GM23338 (cell line): ENCODE data around the gene C12orf60. TPM values are rescaled to one million over a fixed set of nuclear protein-coding genes. Genes with fewer than 3 reads are reported as not detected.
A peak's percentile ranks its signal among the peaks of the same experiment; 100 is the strongest.

Experiments
- ATAC-seq: fragments of 200-7000 bp; cut with Tn5 transposase; 3 replicates; pipeline ENCODE4 v1.9.1; 2020
- DNase-seq: peaks from one replicate; pipeline ENCODE4 v3.0.0-alpha.2; 2015; ENCODE audit warnings: low spot score
- H2AFZ ChIP-seq: fragments of 200-600 bp; sonication (generic); 2 replicates; pipeline ENCODE4 v1.8.0; 2016; ENCODE audit warnings: antibody characterized with exemption, mild to moderate bottlenecking, moderate library complexity
- H3F3A ChIP-seq: fragments of 200-600 bp; sonication (generic); replicated peaks from 2 replicates; pipeline ENCODE4 v1.8.0; 2017; ENCODE audit warnings: antibody characterized with exemption, mixed run types, low read depth
- H3K27ac ChIP-seq: fragments of 200-600 bp; sonication (generic); 2 replicates; pipeline ENCODE4 v1.6.1; 2016; ENCODE audit warnings: low read depth
- H3K27me3 ChIP-seq: fragments of 200-600 bp; sonication (generic); 2 replicates; pipeline ENCODE4 v1.8.0; 2016; ENCODE audit warnings: mild to moderate bottlenecking, mixed run types, moderate library complexity; ENCODE audit not compliant: insufficient read depth
- H3K36me3 ChIP-seq: fragments of 200-600 bp; sonication (generic); 2 replicates; pipeline ENCODE4 v1.8.0; 2016; ENCODE audit warnings: mild to moderate bottlenecking; ENCODE audit not compliant: insufficient read depth
- H3K4me1 ChIP-seq: fragments of 200-600 bp; sonication (generic); 2 replicates; pipeline ENCODE4 v1.8.0; 2016; ENCODE audit warnings: mild to moderate bottlenecking, moderate library complexity; ENCODE audit not compliant: insufficient read depth
- H3K4me2 ChIP-seq: fragments of 200-600 bp; sonication (generic); 2 replicates; pipeline ENCODE4 v1.7.1; 2017; ENCODE audit warnings: mixed run types
- H3K4me3 ChIP-seq: fragments of 200-600 bp; sonication (generic); 2 replicates; pipeline ENCODE4 v1.6.1; 2016; ENCODE audit warnings: mixed run types
- H3K79me2 ChIP-seq: fragments of 200-600 bp; sonication (generic); replicated peaks from 2 replicates; pipeline ENCODE4 v1.8.0; 2017; ENCODE audit warnings: mild to moderate bottlenecking; ENCODE audit not compliant: insufficient read depth
- H3K9me2 ChIP-seq: fragments of 200-600 bp; sonication (generic); 2 replicates; pipeline ENCODE4 v1.8.0; 2017; ENCODE audit not compliant: insufficient read depth
- H4K20me1 ChIP-seq: fragments of 200-600 bp; sonication (generic); replicated peaks from 2 replicates; pipeline ENCODE4 v1.8.0; 2017; ENCODE audit warnings: mild to moderate bottlenecking; ENCODE audit not compliant: insufficient read depth
- H3K27ac Mint-ChIP-seq: 2 replicates; pipeline ENCODE4 v1.8.0; 2020; ENCODE audit warnings: inconsistent platforms, mild to moderate bottlenecking, moderate library complexity, mixed read lengths
- H3K27me3 Mint-ChIP-seq: 3 replicates; pipeline ENCODE4 v1.8.0; 2022; ENCODE audit warnings: low read depth, mild to moderate bottlenecking, moderate library complexity, mixed read lengths, inconsistent platforms; ENCODE audit not compliant: insufficient read depth, poor library complexity
- H3K36me3 Mint-ChIP-seq: 3 replicates; pipeline ENCODE4 v1.8.0; 2021; ENCODE audit warnings: low read depth, mild to moderate bottlenecking, inconsistent platforms, moderate library complexity, mixed read lengths
- H3K4me1 Mint-ChIP-seq: 3 replicates; pipeline ENCODE4 v1.8.0; 2020; ENCODE audit warnings: mild to moderate bottlenecking, inconsistent platforms, mixed read lengths
- H3K4me3 Mint-ChIP-seq: 3 replicates; pipeline ENCODE4 v1.8.0; 2021; ENCODE audit warnings: moderate library complexity, mild to moderate bottlenecking, inconsistent platforms, mixed read lengths
- H3K9me3 Mint-ChIP-seq: 3 replicates; pipeline ENCODE4 v1.8.0; 2020; ENCODE audit warnings: moderate library complexity, mild to moderate bottlenecking, inconsistent platforms, mixed read lengths
- CREB1 ChIP-seq: fragments of 250-450 bp; sonication (Bioruptor Pico); IDR thresholded peaks from 2 replicates; pipeline ENCODE4 v1.5.0; 2020; ENCODE audit warnings: low read depth, mild to moderate bottlenecking, moderate library complexity
- ETS1 ChIP-seq: IDR thresholded peaks from 2 replicates; pipeline ENCODE4 v1.6.1; 2016; ENCODE audit warnings: antibody characterized with exemption
- EZH2 ChIP-seq: fragments of 200-600 bp; sonication (generic); IDR thresholded peaks from one replicate; pipeline ENCODE4 v1.8.0; 2017; ENCODE audit warnings: antibody characterized with exemption, mild to moderate bottlenecking, low read depth; ENCODE audit not compliant: unreplicated experiment
- EZH2phosphoT487 ChIP-seq: fragments of 200-600 bp; sonication (generic); IDR thresholded peaks from one replicate; pipeline ENCODE4 v1.8.1; 2018; ENCODE audit warnings: antibody characterized with exemption; ENCODE audit not compliant: unreplicated experiment
- JUNB ChIP-seq: IDR thresholded peaks from one replicate; pipeline ENCODE4 v1.6.1; 2016; ENCODE audit warnings: antibody characterized with exemption; ENCODE audit not compliant: unreplicated experiment
- NANOG ChIP-seq: IDR thresholded peaks from 2 replicates; pipeline ENCODE4 v1.6.1; 2016; ENCODE audit warnings: antibody characterized with exemption, borderline replicate concordance
- POLR2AphosphoS5 ChIP-seq: IDR thresholded peaks from 2 replicates; pipeline ENCODE4 v1.6.1; 2016; ENCODE audit warnings: antibody characterized with exemption, low read depth
- REST ChIP-seq: IDR thresholded peaks from one replicate; pipeline ENCODE4 v1.6.1; 2018; ENCODE audit warnings: antibody characterized with exemption; ENCODE audit not compliant: unreplicated experiment
- STAT1 ChIP-seq: IDR thresholded peaks from one replicate; pipeline ENCODE4 v1.6.1; 2016; ENCODE audit warnings: antibody characterized with exemption; ENCODE audit not compliant: unreplicated experiment
- ZNF114 ChIP-seq: fragments of 250-450 bp; sonication (Bioruptor Pico); IDR thresholded peaks from 2 replicates; pipeline ENCODE4 v1.5.0; 2020; ENCODE audit warnings: mild to moderate bottlenecking, moderate library complexity
- ZNF331 ChIP-seq: fragments of 250-450 bp; sonication (Bioruptor Pico); IDR thresholded peaks from 2 replicates; pipeline ENCODE4 v1.5.0; 2020; ENCODE audit warnings: low read depth, mild to moderate bottlenecking, moderate library complexity
- polyA plus RNA-seq: library from polyadenylated mRNA; unstranded; fragments of >200 nt; fragmentation: Nextera tagmentation; extraction: Ambion mirVana; gene quantifications from 2 replicates; pipeline ENCODE4 v1.2.1, GENCODE V29; 2016
- total RNA-seq: library from RNA; depleted of rRNA; stranded (reverse); fragments of >200 nt; shearing (Covaris generic); gene quantifications from 2 replicates; pipeline ENCODE4 v1.2.3, GENCODE V29; 2014
- TF ChIP-seq, protein P1 (sequence below), 2 experiments: fragments of 200-600 bp in 1 of 2; sonication (generic) in 1 of 2; conservative IDR thresholded peaks; 2 replicates each; pipeline versions ENCODE4 v1.5.1 to v1.6.1; 2016 to 2017; ENCODE audit warnings: antibody characterized with exemption in 2 of 2, low read depth in 2 of 2, mild to moderate bottlenecking in 2 of 2, moderate library complexity in 1 of 2
- TF ChIP-seq, protein P2 (sequence below): fragments of 250-450 bp; sonication (Bioruptor Pico); IDR thresholded peaks from 2 replicates; pipeline ENCODE4 v1.5.0; 2020; ENCODE audit warnings: mild to moderate bottlenecking, moderate library complexity

Gene C12orf60
- total and polyA plus RNA-seq, 2 experiments from 2014 or later, result 1.7 to 2.3 TPM

GRCh38 chr12:14853961-14854360, 50.5 kb downstream of the C12orf60 start:
- no peaks in the 10 kb centered on the region for H3F3A ChIP-seq
- H3K79me2 ChIP-seq, result no peaks in the 10 kb centered on the region
- H3K4me3 Mint-ChIP-seq, result no peak overlapping the region
- peaks cover 5% of the 10 kb centered on the region; the same call in 2 of the 3 replicates for H3K9me3 Mint-ChIP-seq
- no peaks in the 10 kb centered on the region for H3K27me3 ChIP-seq
- no peaks in the 10 kb centered on the region for H3K9me2 ChIP-seq
- H2AFZ ChIP-seq, result no peak overlapping the region
- H3K27ac Mint-ChIP-seq, result no peak overlapping the region
- H3K27ac ChIP-seq, result no peak overlapping the region
- no peak overlapping the region for H3K4me3 ChIP-seq
- TF ChIP-seq, protein P1, sequence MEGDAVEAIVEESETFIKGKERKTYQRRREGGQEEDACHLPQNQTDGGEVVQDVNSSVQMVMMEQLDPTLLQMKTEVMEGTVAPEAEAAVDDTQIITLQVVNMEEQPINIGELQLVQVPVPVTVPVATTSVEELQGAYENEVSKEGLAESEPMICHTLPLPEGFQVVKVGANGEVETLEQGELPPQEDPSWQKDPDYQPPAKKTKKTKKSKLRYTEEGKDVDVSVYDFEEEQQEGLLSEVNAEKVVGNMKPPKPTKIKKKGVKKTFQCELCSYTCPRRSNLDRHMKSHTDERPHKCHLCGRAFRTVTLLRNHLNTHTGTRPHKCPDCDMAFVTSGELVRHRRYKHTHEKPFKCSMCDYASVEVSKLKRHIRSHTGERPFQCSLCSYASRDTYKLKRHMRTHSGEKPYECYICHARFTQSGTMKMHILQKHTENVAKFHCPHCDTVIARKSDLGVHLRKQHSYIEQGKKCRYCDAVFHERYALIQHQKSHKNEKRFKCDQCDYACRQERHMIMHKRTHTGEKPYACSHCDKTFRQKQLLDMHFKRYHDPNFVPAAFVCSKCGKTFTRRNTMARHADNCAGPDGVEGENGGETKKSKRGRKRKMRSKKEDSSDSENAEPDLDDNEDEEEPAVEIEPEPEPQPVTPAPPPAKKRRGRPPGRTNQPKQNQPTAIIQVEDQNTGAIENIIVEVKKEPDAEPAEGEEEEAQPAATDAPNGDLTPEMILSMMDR (conservative IDR thresholded peaks at IDR 0.05; ENCODE audit: low read depth in 2 of 2), result no peak
- TF ChIP-seq ZNF331 (CRISPR knock-in tag) (no peak), ETS1 (no peak), POLR2AphosphoS5 (no peak), NANOG (no peak), CREB1 (no peak), REST (no peak), EZH2phosphoT487 (no peak), JUNB (no peak), STAT1 (no peak), ZNF114 (CRISPR knock-in tag) (no peak), EZH2 (no peak)
- TF ChIP-seq, protein P2, sequence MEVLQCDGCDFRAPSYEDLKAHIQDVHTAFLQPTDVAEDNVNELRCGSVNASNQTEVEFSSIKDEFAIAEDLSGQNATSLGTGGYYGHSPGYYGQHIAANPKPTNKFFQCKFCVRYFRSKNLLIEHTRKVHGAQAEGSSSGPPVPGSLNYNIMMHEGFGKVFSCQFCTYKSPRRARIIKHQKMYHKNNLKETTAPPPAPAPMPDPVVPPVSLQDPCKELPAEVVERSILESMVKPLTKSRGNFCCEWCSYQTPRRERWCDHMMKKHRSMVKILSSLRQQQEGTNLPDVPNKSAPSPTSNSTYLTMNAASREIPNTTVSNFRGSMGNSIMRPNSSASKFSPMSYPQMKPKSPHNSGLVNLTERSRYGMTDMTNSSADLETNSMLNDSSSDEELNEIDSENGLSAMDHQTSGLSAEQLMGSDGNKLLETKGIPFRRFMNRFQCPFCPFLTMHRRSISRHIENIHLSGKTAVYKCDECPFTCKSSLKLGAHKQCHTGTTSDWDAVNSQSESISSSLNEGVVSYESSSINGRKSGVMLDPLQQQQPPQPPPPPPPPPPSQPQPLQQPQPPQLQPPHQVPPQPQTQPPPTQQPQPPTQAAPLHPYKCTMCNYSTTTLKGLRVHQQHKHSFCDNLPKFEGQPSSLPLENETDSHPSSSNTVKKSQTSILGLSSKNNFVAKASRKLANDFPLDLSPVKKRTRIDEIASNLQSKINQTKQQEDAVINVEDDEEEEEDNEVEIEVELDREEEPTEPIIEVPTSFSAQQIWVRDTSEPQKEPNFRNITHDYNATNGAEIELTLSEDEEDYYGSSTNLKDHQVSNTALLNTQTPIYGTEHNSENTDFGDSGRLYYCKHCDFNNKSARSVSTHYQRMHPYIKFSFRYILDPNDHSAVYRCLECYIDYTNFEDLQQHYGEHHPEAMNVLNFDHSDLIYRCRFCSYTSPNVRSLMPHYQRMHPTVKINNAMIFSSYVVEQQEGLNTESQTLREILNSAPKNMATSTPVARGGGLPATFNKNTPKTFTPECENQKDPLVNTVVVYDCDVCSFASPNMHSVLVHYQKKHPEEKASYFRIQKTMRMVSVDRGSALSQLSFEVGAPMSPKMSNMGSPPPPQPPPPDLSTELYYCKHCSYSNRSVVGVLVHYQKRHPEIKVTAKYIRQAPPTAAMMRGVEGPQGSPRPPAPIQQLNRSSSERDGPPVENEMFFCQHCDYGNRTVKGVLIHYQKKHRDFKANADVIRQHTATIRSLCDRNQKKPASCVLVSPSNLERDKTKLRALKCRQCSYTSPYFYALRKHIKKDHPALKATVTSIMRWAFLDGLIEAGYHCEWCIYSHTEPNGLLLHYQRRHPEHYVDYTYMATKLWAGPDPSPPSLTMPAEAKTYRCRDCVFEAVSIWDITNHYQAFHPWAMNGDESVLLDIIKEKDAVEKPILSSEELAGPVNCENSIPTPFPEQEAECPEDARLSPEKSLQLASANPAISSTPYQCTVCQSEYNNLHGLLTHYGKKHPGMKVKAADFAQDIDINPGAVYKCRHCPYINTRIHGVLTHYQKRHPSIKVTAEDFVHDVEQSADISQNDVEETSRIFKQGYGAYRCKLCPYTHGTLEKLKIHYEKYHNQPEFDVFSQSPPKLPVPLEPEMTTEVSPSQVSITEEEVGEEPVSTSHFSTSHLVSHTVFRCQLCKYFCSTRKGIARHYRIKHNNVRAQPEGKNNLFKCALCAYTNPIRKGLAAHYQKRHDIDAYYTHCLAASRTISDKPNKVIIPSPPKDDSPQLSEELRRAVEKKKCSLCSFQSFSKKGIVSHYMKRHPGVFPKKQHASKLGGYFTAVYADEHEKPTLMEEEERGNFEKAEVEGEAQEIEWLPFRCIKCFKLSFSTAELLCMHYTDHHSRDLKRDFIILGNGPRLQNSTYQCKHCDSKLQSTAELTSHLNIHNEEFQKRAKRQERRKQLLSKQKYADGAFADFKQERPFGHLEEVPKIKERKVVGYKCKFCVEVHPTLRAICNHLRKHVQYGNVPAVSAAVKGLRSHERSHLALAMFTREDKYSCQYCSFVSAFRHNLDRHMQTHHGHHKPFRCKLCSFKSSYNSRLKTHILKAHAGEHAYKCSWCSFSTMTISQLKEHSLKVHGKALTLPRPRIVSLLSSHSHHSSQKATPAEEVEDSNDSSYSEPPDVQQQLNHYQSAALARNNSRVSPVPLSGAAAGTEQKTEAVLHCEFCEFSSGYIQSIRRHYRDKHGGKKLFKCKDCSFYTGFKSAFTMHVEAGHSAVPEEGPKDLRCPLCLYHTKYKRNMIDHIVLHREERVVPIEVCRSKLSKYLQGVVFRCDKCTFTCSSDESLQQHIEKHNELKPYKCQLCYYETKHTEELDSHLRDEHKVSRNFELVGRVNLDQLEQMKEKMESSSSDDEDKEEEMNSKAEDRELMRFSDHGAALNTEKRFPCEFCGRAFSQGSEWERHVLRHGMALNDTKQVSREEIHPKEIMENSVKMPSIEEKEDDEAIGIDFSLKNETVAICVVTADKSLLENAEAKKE (CRISPR knock-in tag), result no peak
- no peak for DNase-seq
- peak; percentile 51; the same call in 2 of the 3 replicates for ATAC-seq
- H3K27me3 Mint-ChIP-seq, result no peaks in the 10 kb centered on the region
- no peaks in the 10 kb centered on the region for H3K36me3 Mint-ChIP-seq
- H3K4me1 ChIP-seq, result peaks cover 13% of the 10 kb centered on the region; the same call in 1 of the 2 replicates
- H4K20me1 ChIP-seq, result no peaks in the 10 kb centered on the region
- H3K4me1 Mint-ChIP-seq, result peaks cover 11% of the 10 kb centered on the region
- H3K4me2 ChIP-seq, result no peak overlapping the region
- no peaks in the 10 kb centered on the region for H3K36me3 ChIP-seq
